Uterus (tissue), 4 donors: Measurements from ENCODE around the gene SELENOV. TPM values are rescaled to one million over a fixed set of nuclear protein-coding genes. Genes with fewer than 3 reads are reported as not detected.
"Not testable (repeated sequence)": the region's sequence is repeated elsewhere in the genome, so short reads cannot be mapped to it uniquely, and the experiment has no call there.

Experiments used
- DNase-seq, 2 donors: peaks; one replicate each; pipeline ENCODE4 v3.0.0-alpha.2; 2019 to 2020
- H3K27ac ChIP-seq, 2 donors: fragments of 200-600 bp; sonication (generic); 1 replicate in 1 of 2; 2 replicates in 1 of 2; pipeline ENCODE4 v1.5.1; 2016 to 2018
- H3K27me3 ChIP-seq, 2 donors: fragments of 200-600 bp; sonication (generic); one replicate each; pipeline ENCODE4 v1.5.1; 2018 to 2019; ENCODE audit warnings: control low read depth in 1 of 2
- H3K36me3 ChIP-seq, 2 donors: fragments of 200-600 bp; sonication (generic); one replicate each; pipeline ENCODE4 v1.5.1; 2019; ENCODE audit warnings: control low read depth in 1 of 2
- H3K4me1 ChIP-seq, 2 donors: fragments of 200-600 bp; sonication (generic); one replicate each; pipeline ENCODE4 v1.5.1; 2018 to 2019; ENCODE audit warnings: control low read depth in 1 of 2
- H3K4me3 ChIP-seq, 2 donors: fragments of 200-600 bp; sonication (generic); 1 replicate in 1 of 2; 2 replicates in 1 of 2; pipeline ENCODE4 v1.5.1; 2018 to 2019; ENCODE audit warnings: mild to moderate bottlenecking in 1 of 2
- H3K9me3 ChIP-seq, 2 donors: fragments of 200-600 bp; sonication (generic); one replicate each; pipeline ENCODE4 v1.5.1; 2019; ENCODE audit warnings: control low read depth in 1 of 2
- POLR2A ChIP-seq, 2 donors: fragments of 450-650 bp; IDR thresholded peaks; one replicate each; pipeline ENCODE4 v1.6.1; 2016; ENCODE audit warnings: antibody characterized with exemption in 2 of 2, mild to moderate bottlenecking in 1 of 2, moderate library complexity in 1 of 2
- intact Hi-C: fragments of 100-400 bp; cut with DNase I; formaldehyde crosslinking; loops from one replicate; pipeline ENCODE4 v1.15.1; 2023; ENCODE audit warnings: low total_unique reads
- total RNA-seq, 4 donors: library from RNA; depleted of rRNA in 3 of 4; stranded (reverse); fragments of >200 nt in 3 of 4; gene quantifications; one replicate each; pipeline versions ENCODE4 v1.1.0 to v1.2.4, GENCODE V29; 2014 to 2023
- TF ChIP-seq, protein P1 (sequence below), 4 experiments: fragments of 200-600 bp in 2 of 4; fragments of 450-650 bp in 2 of 4; sonication (generic) in 2 of 4; IDR thresholded peaks; one replicate each; pipeline ENCODE4 v1.5.1; 2016 to 2019; ENCODE audit warnings: antibody characterized with exemption in 4 of 4, mild to moderate bottlenecking in 2 of 4, moderate library complexity in 1 of 4
- donor health status: DM: yes; HTN: yes; CAD: no.

SELENOV gene
- total RNA-seq, 4 donors from 2014 or later = 0.41 TPM; not detected in 3

DNA sequence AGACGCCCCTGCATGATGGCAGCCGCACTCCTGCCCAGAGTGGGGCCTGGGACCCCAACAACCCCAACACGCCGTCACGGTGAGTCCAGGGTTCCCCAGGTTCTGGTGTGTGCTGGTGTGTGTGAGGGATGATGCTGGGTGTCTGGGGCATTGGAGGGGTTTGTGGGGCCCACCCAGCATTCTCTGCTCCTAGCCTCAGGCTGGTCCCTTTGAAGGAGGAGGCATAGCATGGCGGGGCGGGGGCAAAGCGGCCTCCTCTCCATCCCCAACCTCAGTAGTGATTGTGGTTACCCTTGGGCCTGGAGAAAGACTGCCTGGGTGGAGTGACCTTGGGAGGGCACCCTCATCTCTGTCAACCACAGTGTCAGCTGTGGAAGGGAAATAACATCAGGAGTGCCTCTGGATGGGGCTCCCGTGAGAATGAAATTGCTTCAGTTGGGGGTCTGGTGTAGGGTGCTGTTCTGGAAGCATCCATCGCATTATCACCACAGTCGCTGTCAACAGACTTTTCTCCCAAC is 41.4 kb upstream of the SELENOV start:
- DNase-seq = no peak
- H3K36me3 ChIP-seq = no peaks in the 10 kb centered on the region
- intact Hi-C loops = loop anchor here (10.0 kb wide), 1 partner anchor 61 kb away; the partner anchor contains the start of gene EID2B
- H3K9me3 ChIP-seq = no peaks in the 10 kb centered on the region
- no peak overlapping the region for H3K4me3 ChIP-seq
- TF ChIP-seq, protein P1, sequence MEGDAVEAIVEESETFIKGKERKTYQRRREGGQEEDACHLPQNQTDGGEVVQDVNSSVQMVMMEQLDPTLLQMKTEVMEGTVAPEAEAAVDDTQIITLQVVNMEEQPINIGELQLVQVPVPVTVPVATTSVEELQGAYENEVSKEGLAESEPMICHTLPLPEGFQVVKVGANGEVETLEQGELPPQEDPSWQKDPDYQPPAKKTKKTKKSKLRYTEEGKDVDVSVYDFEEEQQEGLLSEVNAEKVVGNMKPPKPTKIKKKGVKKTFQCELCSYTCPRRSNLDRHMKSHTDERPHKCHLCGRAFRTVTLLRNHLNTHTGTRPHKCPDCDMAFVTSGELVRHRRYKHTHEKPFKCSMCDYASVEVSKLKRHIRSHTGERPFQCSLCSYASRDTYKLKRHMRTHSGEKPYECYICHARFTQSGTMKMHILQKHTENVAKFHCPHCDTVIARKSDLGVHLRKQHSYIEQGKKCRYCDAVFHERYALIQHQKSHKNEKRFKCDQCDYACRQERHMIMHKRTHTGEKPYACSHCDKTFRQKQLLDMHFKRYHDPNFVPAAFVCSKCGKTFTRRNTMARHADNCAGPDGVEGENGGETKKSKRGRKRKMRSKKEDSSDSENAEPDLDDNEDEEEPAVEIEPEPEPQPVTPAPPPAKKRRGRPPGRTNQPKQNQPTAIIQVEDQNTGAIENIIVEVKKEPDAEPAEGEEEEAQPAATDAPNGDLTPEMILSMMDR (IDR thresholded peaks at IDR 0.05) = no peak
- no peak for TF ChIP-seq POLR2A (IDR thresholded peaks at IDR 0.05)
- H3K27me3 ChIP-seq = no peaks in the 10 kb centered on the region
- H3K4me1 ChIP-seq = no peaks in the 10 kb centered on the region
- H3K27ac ChIP-seq = no peak overlapping the region

DNA sequence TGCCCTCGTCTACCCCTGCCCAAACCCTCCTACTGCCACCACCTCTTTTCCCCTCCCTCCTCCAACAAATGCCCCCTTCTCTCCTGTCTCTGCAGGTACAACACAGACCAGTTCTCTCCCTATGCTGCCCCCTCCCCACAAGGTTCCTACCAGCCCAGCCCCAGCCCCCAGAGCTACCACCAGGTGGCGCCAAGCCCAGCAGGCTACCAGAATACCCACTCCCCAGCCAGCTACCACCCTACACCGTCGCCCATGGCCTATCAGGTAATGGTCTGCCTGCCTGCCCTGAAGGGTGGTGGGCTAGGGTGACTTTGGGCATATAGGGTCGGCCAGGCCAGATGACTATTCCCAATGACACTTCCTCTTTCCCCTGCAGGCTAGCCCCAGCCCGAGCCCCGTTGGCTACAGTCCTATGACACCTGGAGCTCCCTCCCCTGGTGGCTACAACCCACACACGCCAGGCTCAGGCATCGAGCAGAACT is 40.8 kb upstream of the SELENOV start:
- Histone ChIP-seq H3K4me3 (no peak overlapping the region), H3K4me1 (no peaks in the 10 kb centered on the region), H3K27me3 (no peaks in the 10 kb centered on the region), H3K27ac (no peak overlapping the region), H3K9me3 (no peaks in the 10 kb centered on the region), H3K36me3 (no peaks in the 10 kb centered on the region)
- no peak for TF ChIP-seq POLR2A (IDR thresholded peaks at IDR 0.05)
- TF ChIP-seq, protein P1 (IDR thresholded peaks at IDR 0.05) = peak; percentile 41 to 74 (median 58)
- DNase-seq = peak; percentile 36 to 49
- intact Hi-C loops = loop anchor here (10.0 kb wide), 1 partner anchor 61 kb away; the partner anchor contains the start of gene EID2B

DNA sequence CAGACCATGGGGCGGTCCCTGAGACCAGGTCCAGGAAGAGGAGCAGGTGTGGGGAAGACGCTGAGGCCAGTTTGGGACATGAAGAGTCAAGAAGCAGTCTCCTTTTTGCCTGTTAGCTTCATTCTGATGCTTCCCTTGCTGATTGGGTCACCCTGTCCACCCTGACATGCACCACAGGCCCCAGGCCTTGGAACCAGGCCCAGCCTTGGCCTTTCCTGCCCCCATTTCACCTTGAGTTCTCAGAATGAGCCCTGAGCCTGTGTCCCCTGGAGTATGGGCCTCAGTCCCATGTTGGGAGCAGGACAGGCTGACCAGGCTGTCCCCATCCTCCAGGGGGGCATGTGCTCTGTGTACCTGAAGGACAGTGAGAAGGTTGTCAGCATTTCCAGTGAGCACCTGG is 39.2 kb upstream of the SELENOV start:
- Histone ChIP-seq H3K4me3 (no peak overlapping the region), H3K9me3 (no peaks in the 10 kb centered on the region), H3K4me1 (no peaks in the 10 kb centered on the region), H3K36me3 (no peaks in the 10 kb centered on the region), H3K27me3 (no peaks in the 10 kb centered on the region), H3K27ac (no peak overlapping the region)
- TF ChIP-seq POLR2A (IDR thresholded peaks at IDR 0.05) = no peak
- TF ChIP-seq, protein P1 (IDR thresholded peaks at IDR 0.05) = no peak
- DNase-seq = no peak
- intact Hi-C loops = loop anchor here (10.0 kb wide), 1 partner anchor 59 kb away; the partner anchor contains the start of gene EID2B

DNA sequence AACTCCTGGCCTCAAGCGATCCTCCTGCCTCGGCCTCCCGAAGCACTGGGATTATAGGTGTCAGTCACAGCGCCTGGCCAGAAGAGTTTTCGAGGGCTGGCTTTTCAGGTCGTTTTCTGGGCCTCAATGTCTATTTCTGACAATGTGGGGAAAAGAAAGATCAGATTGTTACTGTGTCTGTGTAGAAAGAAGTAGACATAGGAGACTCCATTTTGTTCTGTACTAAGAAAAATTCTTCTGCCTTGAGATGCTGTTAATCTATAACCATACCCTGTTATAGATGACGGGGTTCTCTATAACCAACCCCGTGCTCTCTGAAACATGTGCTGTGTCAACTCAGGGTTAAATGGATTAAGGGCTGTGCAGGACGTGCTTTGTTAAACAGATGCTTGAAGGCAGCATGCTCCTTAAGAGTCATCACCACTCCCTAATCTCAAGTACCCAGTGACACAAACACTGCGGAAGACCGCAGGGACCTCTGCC is 35.6 kb upstream of the SELENOV start:
- DNase-seq, H3K9me3 ChIP-seq, H3K4me3 ChIP-seq, H3K4me1 ChIP-seq, H3K27me3 ChIP-seq, H3K27ac ChIP-seq, H3K36me3 ChIP-seq: not testable (repeated sequence)
- intact Hi-C loops = loop anchor here (10.0 kb wide), 1 partner anchor 55 kb away; the partner anchor contains the start of gene EID2B

DNA sequence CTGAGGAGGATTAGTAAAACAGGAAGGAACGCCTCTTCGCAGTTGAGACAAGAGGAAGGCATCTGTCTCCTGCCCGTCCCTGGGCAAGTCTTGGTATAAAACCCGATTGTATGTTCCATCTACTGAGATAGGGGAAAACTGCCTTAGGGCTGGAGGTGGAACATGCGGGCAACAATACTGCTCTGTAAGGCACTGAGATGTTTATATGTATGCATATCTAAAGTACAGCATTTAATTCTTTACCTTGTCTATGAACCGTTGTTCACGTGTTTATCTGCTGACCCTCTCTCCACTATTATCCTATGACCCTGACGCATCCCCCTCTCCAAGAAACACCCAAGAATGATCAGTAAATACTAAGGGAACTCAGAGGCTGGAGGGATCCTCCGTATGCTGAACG is 35.0 kb upstream of the SELENOV start:
- H3K27ac ChIP-seq = peak overlapping the region; percentile 83 to 88
- intact Hi-C loops = loop anchor here (10.0 kb wide), 1 partner anchor 55 kb away; the partner anchor contains the start of gene EID2B

More for the DNA sequence above, 35.0 kb upstream of the SELENOV start:
- H3K4me1 ChIP-seq = peaks cover 0 to 7% of the 10 kb centered on the region in 2 donors
- DNase-seq = no peak
- H3K9me3 ChIP-seq = no peaks in the 10 kb centered on the region
- peak overlapping the region; percentile 81 to 97 for H3K4me3 ChIP-seq
- H3K36me3 ChIP-seq = no peaks in the 10 kb centered on the region
- no peaks in the 10 kb centered on the region for H3K27me3 ChIP-seq
- TF ChIP-seq POLR2A (IDR thresholded peaks at IDR 0.05) = no peak
- TF ChIP-seq, protein P1 (IDR thresholded peaks at IDR 0.05) = no peak
